Measurements from ENCODE around the gene GBA2.

The GBA2 gene

DNA sequence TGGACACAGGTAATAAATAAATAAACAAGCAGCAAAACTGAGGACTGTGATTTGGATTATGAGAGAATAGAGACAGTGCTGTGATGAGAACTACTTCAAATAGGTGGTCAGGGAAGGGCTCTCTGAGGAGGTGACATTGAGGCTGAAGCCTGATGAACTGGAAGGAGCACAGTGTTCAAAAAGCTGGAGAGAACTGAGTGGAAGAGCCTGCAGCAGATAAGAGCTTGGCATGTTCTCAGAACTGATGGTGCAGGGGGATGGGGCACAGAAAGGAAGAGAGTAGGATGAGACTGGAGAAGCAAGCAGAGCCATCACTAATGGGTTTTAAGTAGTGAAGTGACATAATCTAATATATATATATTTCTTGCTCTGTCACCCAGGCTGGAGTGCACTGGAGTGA lies 48.1 kb downstream of the GBA2 start:
- POLR2A ChIA-PET = interaction anchor here (1.0 kb wide), 1 partner anchor 10 kb away, joined by 3 read pairs; no protein-coding TSS in a partner anchor
- CTCF ChIA-PET = interaction anchor here (0.6 kb wide), 1 partner anchor 47 kb away, joined by 3 read pairs; no protein-coding TSS in a partner anchor
- DNase-seq (ENCODE audit: extremely low spot score) = no peak
- no peak for TF ChIP-seq NFRKB (IDR thresholded peaks at IDR 0.05)
- TF ChIP-seq LEF1 (IDR thresholded peaks at IDR 0.05; ENCODE audit: borderline replicate concordance) = no peak
- no peak for TF ChIP-seq TARDBP (IDR thresholded peaks at IDR 0.05)

GRCh38 chr9:35700031-35700430 lies 49.0 kb downstream of the GBA2 start:
- ChIA-PET CTCF (no interaction called here), POLR2A (no interaction called here)
- DNase-seq (ENCODE audit: extremely low spot score) = no peak
- TF ChIP-seq HDGF (IDR thresholded peaks at IDR 0.05; ENCODE audit: borderline replicate concordance) = no peak
- TF ChIP-seq NFRKB (IDR thresholded peaks at IDR 0.05) = no peak
- no peak for TF ChIP-seq FOXK2 (IDR thresholded peaks at IDR 0.05)
- TF ChIP-seq, protein P1, sequence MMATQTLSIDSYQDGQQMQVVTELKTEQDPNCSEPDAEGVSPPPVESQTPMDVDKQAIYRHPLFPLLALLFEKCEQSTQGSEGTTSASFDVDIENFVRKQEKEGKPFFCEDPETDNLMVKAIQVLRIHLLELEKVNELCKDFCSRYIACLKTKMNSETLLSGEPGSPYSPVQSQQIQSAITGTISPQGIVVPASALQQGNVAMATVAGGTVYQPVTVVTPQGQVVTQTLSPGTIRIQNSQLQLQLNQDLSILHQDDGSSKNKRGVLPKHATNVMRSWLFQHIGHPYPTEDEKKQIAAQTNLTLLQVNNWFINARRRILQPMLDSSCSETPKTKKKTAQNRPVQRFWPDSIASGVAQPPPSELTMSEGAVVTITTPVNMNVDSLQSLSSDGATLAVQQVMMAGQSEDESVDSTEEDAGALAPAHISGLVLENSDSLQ (IDR thresholded peaks at IDR 0.05) = no peak
- TF ChIP-seq CTBP1 (IDR thresholded peaks at IDR 0.05; ENCODE audit: borderline replicate concordance) = no peak
- TF ChIP-seq FOXA1 (IDR thresholded peaks at IDR 0.05) = no peak
- TF ChIP-seq ZNF384 (IDR thresholded peaks at IDR 0.05) = no peak

- CTCF ChIA-PET = interaction anchor here (0.5 to 1.0 kb wide), 2 partner anchors 30 to 92 kb away, joined by 3 read pairs; no protein-coding TSS in a partner anchor
- POLR2A ChIA-PET = no interaction called here
- TF ChIP-seq ZNF384 (IDR thresholded peaks at IDR 0.05) (no peak), FOXK2 (IDR thresholded peaks at IDR 0.05) (no peak), NFRKB (IDR thresholded peaks at IDR 0.05) (no peak), BHLHE40 (IDR thresholded peaks at IDR 0.05; ENCODE audit: borderline replicate concordance) (no peak), SUZ12 (IDR thresholded peaks at IDR 0.05) (no peak), FOXA1 (IDR thresholded peaks at IDR 0.05) (no peak), CTBP1 (IDR thresholded peaks at IDR 0.05; ENCODE audit: borderline replicate concordance) (no peak), ELF4 (IDR thresholded peaks at IDR 0.05) (no peak), ARNT (IDR thresholded peaks at IDR 0.05) (no peak)
- TF ChIP-seq, protein P1 (IDR thresholded peaks at IDR 0.05) = no peak
- DNase-seq (ENCODE audit: extremely low spot score) = no peak
Observed at GRCh38 chr9:35698231-35698630, 50.8 kb downstream of the GBA2 start.

- CTCF ChIA-PET = interaction anchor here (1.0 to 1.7 kb wide), 6 partner anchors 16 to 73 kb away, joined by 3 to 11 read pairs (median 4); partner anchors contain the start of genes ARHGEF39, CREB3 and TLN1
- POLR2A ChIA-PET = no interaction called here
- DNase-seq (ENCODE audit: extremely low spot score) = no peak
- no peak for TF ChIP-seq ELF4 (IDR thresholded peaks at IDR 0.05)
- TF ChIP-seq HDGF (IDR thresholded peaks at IDR 0.05; ENCODE audit: borderline replicate concordance) = no peak
Observed at GRCh38 chr9:35697486-35697885, 51.5 kb downstream of the GBA2 start.

- ChIA-PET CTCF (interaction anchor here (0.6 to 1.8 kb wide), 18 partner anchors 8 to 74 kb away, joined by 3 to 11 read pairs (median 4); partner anchors contain the start of genes ARHGEF39, CREB3, RGP1 and TLN1), POLR2A (interaction anchor here (1.0 to 1.5 kb wide), 5 partner anchors 20 to 52 kb away, joined by 3 to 5 read pairs (median 3); partner anchors contain the start of genes CCDC107, CREB3, GBA2 and RGP1)
- DNase-seq (ENCODE audit: extremely low spot score) = peak; percentile 74
- TF ChIP-seq ELF4 (IDR thresholded peaks at IDR 0.05) (no peak), NFRKB (IDR thresholded peaks at IDR 0.05) (no peak), SUZ12 (IDR thresholded peaks at IDR 0.05) (no peak), BHLHE40 (IDR thresholded peaks at IDR 0.05; ENCODE audit: borderline replicate concordance) (no peak), FOXK2 (IDR thresholded peaks at IDR 0.05) (no peak), ARNT (IDR thresholded peaks at IDR 0.05) (no peak), TARDBP (IDR thresholded peaks at IDR 0.05) (no peak), HDGF (IDR thresholded peaks at IDR 0.05; ENCODE audit: borderline replicate concordance) (no peak), LEF1 (IDR thresholded peaks at IDR 0.05; ENCODE audit: borderline replicate concordance) (no peak), FOXA1 (IDR thresholded peaks at IDR 0.05) (no peak), L3MBTL2 (conservative IDR thresholded peaks at IDR 0.05) (no peak), CTBP1 (IDR thresholded peaks at IDR 0.05; ENCODE audit: borderline replicate concordance) (no peak), SP1 (IDR thresholded peaks at IDR 0.05) (no peak), ZNF384 (IDR thresholded peaks at IDR 0.05) (no peak), FOXM1 (IDR thresholded peaks at IDR 0.05; ENCODE audit: borderline replicate concordance) (no peak)
- TF ChIP-seq, protein P1 (IDR thresholded peaks at IDR 0.05) = no peak
Observed at GRCh38 chr9:35696520-35697215, 52.4 kb downstream of the GBA2 start.

GRCh38 chr9:35695943-35696401 lies 53.1 kb downstream of the GBA2 start:
- no peak for DNase-seq (ENCODE audit: extremely low spot score)
- CTCF ChIA-PET = interaction anchor here (0.6 to 1.8 kb wide), 12 partner anchors 8 to 75 kb away, joined by 3 to 11 read pairs (median 4); partner anchors contain the start of genes CREB3, RGP1 and TLN1
- POLR2A ChIA-PET = interaction anchor here (1.0 to 2.3 kb wide), 6 partner anchors 20 to 53 kb away, joined by 3 to 6 read pairs (median 4); partner anchors contain the start of genes ARHGEF39, CCDC107, CREB3 and GBA2
- TF ChIP-seq, protein P1 (IDR thresholded peaks at IDR 0.05) = no peak
- TF ChIP-seq FOXM1 (IDR thresholded peaks at IDR 0.05; ENCODE audit: borderline replicate concordance) (no peak), CTBP1 (IDR thresholded peaks at IDR 0.05; ENCODE audit: borderline replicate concordance) (no peak), BHLHE40 (IDR thresholded peaks at IDR 0.05; ENCODE audit: borderline replicate concordance) (no peak), TARDBP (IDR thresholded peaks at IDR 0.05) (no peak), LEF1 (IDR thresholded peaks at IDR 0.05; ENCODE audit: borderline replicate concordance) (no peak), ARNT (IDR thresholded peaks at IDR 0.05) (no peak), NFRKB (IDR thresholded peaks at IDR 0.05) (no peak), SUZ12 (IDR thresholded peaks at IDR 0.05) (no peak), FOXA1 (IDR thresholded peaks at IDR 0.05) (no peak), ZNF384 (IDR thresholded peaks at IDR 0.05) (no peak), HDGF (IDR thresholded peaks at IDR 0.05; ENCODE audit: borderline replicate concordance) (no peak), ELF4 (IDR thresholded peaks at IDR 0.05) (no peak), L3MBTL2 (conservative IDR thresholded peaks at IDR 0.05) (no peak), SP1 (IDR thresholded peaks at IDR 0.05) (no peak), FOXK2 (IDR thresholded peaks at IDR 0.05) (no peak)
